HFFc6 (cell line): ENCODE data around the gene CNTN3. TPM values are rescaled to one million over a fixed set of nuclear protein-coding genes. Genes with fewer than 3 reads are reported as not detected.

Experiments used
- DNase-seq: peaks from one replicate; pipeline ENCODE4 v3.0.0-alpha.2; 2018
- H3K27ac Mint-ChIP-seq: 2 replicates; pipeline ENCODE4 v1.8.0; 2020; ENCODE audit warnings: mild to moderate bottlenecking, mixed read lengths
- H3K27me3 Mint-ChIP-seq: 2 replicates; pipeline ENCODE4 v1.8.0; 2021; ENCODE audit warnings: mild to moderate bottlenecking, moderate library complexity, mixed read lengths; ENCODE audit not compliant: insufficient read depth
- H3K36me3 Mint-ChIP-seq: 2 replicates; pipeline ENCODE4 v1.8.0; 2021; ENCODE audit warnings: low read depth, mixed read lengths
- H3K4me1 Mint-ChIP-seq: 2 replicates; pipeline ENCODE4 v1.8.0; 2020; ENCODE audit warnings: low read depth, mixed read lengths
- H3K4me3 Mint-ChIP-seq: 2 replicates; pipeline ENCODE4 v1.8.0; 2020; ENCODE audit warnings: mild to moderate bottlenecking, moderate library complexity, mixed read lengths
- H3K9me3 Mint-ChIP-seq: 2 replicates; pipeline ENCODE4 v1.8.0; 2020; ENCODE audit warnings: mild to moderate bottlenecking, mixed read lengths
- CTCF ChIP-seq: fragments of 200-600 bp; sonication (generic); IDR thresholded peaks from 2 replicates; pipeline ENCODE4 v1.5.0; 2021; ENCODE audit warnings: antibody characterized with exemption, mild to moderate bottlenecking
- total RNA-seq, 6 experiments: library from RNA; stranded (reverse); fragmentation: NEBNext Ultra II Directional; extraction: Animal tissue kit (Norgen Biotek cat#: 25700); gene quantifications; 2 replicates in 1 of 6; 3 replicates in 5 of 6; pipeline ENCODE4 v1.2.3, GENCODE V29; 2021

CNTN3 gene
- total RNA-seq, 6 experiments from 2014 or later: 9.8 to 14.6 (median 12.3) TPM

GRCh38 chr3:74603292-74603691, 11.2 kb downstream of the CNTN3 start:
- Mint-ChIP-seq H3K4me3 (no peak overlapping the region), H3K27ac (peak overlapping the region; percentile 10; the same call in 1 of the 2 replicates), H3K27me3 (peaks cover 2% of the 10 kb centered on the region; the same call in 1 of the 2 replicates), H3K4me1 (peaks cover 51% of the 10 kb centered on the region), H3K9me3 (peaks cover 8% of the 10 kb centered on the region; the same call in 1 of the 2 replicates), H3K36me3 (peaks cover 22% of the 10 kb centered on the region)
- TF ChIP-seq CTCF: no peak
- DNase-seq: no peak

- Mint-ChIP-seq H3K27me3 (peaks cover 2% of the 10 kb centered on the region; the same call in 1 of the 2 replicates), H3K36me3 (peaks cover 22% of the 10 kb centered on the region), H3K9me3 (peaks cover 8% of the 10 kb centered on the region; the same call in 1 of the 2 replicates), H3K4me3 (no peak overlapping the region), H3K4me1 (peaks cover 51% of the 10 kb centered on the region), H3K27ac (no peak overlapping the region)
- no peak for DNase-seq
- no peak for TF ChIP-seq CTCF
Measured at GRCh38 chr3:74602471-74602870, 12.0 kb downstream of the CNTN3 start.

GRCh38 chr3:74601793-74602192, 12.7 kb downstream of the CNTN3 start:
- H3K9me3 Mint-ChIP-seq: peaks cover 8% of the 10 kb centered on the region; the same call in 1 of the 2 replicates
- no peak overlapping the region for H3K4me3 Mint-ChIP-seq
- no peak for TF ChIP-seq CTCF
- H3K27ac Mint-ChIP-seq: 0 out of 2 replicates have a peak overlapping the region, but pooled peaks have one; percentile 11
- H3K4me1 Mint-ChIP-seq: peaks cover 51% of the 10 kb centered on the region
- peaks cover 29% of the 10 kb centered on the region for H3K36me3 Mint-ChIP-seq
- H3K27me3 Mint-ChIP-seq: peaks cover 2% of the 10 kb centered on the region; the same call in 1 of the 2 replicates
- no peak for DNase-seq

DNA sequence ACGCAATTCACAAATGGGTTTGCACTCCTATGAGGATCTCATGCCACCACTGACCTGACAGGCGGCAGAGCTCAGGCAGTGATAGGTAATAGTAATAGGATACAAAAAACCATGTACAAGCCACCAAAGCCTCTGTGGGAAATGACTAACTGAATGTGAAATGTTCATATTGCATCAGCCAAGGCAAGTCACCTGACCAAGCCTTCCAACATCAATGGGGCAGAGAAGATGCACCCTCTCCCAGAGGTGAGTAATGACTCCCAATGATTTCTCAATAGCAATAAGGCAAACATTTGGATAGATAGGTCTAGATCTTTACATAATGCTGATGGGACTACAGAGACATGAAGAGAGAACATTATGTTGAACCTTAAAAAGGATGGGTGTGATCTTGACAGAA, 14.9 kb downstream of the CNTN3 start:
- H3K36me3 Mint-ChIP-seq: peaks cover 27% of the 10 kb centered on the region
- H3K27me3 Mint-ChIP-seq: peaks cover 2% of the 10 kb centered on the region; the same call in 1 of the 2 replicates
- H3K9me3 Mint-ChIP-seq: peaks cover 8% of the 10 kb centered on the region; the same call in 1 of the 2 replicates
- no peak overlapping the region; the same call in 1 of the 2 replicates for H3K27ac Mint-ChIP-seq
- no peak for TF ChIP-seq CTCF
- no peak overlapping the region for H3K4me3 Mint-ChIP-seq
- peak; percentile 36 for DNase-seq
- H3K4me1 Mint-ChIP-seq: peaks cover 51% of the 10 kb centered on the region

- no peak for DNase-seq
- Mint-ChIP-seq H3K27me3 (no peaks in the 10 kb centered on the region; the same call in 1 of the 2 replicates), H3K27ac (no peak overlapping the region), H3K9me3 (no peaks in the 10 kb centered on the region; the same call in 1 of the 2 replicates), H3K4me1 (peaks cover 32% of the 10 kb centered on the region), H3K4me3 (no peak overlapping the region), H3K36me3 (peaks cover 9% of the 10 kb centered on the region)
- TF ChIP-seq CTCF: no peak
Measured at GRCh38 chr3:74593152-74593551, 21.3 kb downstream of the CNTN3 start.
